ENCODE results near the gene AJM1. TPM values are rescaled to one million over a fixed set of nuclear protein-coding genes. Genes with fewer than 3 reads are reported as not detected.
"Not testable (repeated sequence)": the region's sequence is repeated elsewhere in the genome, so short reads cannot be mapped to it uniquely, and the experiment has no call there.

AJM1 gene
- total and polyA plus RNA-seq, 4 experiments from 2014 or later: 0.05 to 2.8 (median 2.4) TPM; not detected in 1

DNA sequence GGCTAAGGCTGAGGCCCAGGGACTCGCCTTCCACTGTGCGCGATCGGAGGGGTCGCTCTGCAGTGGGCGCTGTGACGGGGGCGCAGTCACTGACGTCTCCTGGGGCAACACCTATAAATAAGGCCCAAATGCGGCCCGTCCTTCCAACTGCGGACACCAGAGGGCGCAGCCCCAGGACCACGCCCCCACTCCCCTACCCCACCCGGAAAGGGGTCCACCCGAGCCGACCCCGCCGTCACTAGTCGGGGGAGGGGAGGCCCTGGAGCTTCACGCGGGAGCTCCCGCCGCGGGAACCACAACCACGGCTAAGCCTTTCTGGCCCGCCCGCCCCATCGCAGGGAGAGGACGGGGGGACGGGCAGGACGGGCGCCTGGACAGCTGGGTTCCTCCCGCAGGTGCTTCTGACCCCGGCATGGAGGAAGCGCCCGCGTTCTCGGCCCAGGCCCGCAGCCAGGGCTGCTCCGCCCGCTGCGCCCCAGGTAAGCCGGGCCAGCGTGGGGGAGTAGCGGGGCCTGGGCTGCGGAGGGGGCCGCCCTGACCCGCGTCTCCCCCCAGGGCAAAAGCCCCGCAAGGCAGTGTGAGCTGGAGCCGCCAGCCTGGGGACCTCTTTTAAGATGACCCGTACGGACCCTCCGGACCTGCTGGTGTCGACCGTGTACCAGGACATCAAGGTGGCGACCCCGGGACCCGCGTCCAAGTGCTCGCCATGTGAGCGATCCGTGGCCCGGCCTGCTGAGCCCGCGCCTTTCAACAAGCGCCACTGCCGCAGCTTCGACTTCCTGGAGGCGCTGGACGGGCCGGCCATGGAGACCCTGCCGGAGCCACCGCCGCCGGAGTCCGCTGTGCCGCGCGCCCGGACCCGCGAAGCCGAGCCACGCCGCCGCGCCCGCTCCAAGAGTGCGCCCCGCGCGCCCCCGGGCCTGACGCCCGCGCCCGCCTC is 1.8 kb downstream of the AJM1 start:
- not testable (repeated sequence) for H3K36me3 ChIP-seq (ENCODE audit: insufficient read depth, low read length); H3K27me3 ChIP-seq (ENCODE audit: insufficient read depth, low read length); H3K9me3 Mint-ChIP-seq; H3K4me3 ChIP-seq (ENCODE audit: low read length in 2 of 2); H3K9me3 ChIP-seq (ENCODE audit: control insufficient read depth in 1 of 2, low read length in 2 of 2); H3K27ac ChIP-seq (ENCODE audit: low read depth, low read length)
- ChIA-PET CTCF (ENCODE audit: partially characterized antibody) (interaction anchor here (0.6 to 4.9 kb wide), 17 partner anchors 9 to 203 kb away, joined by 3 to 36 read pairs (median 5); partner anchors contain the start of genes CLIC3, FUT7 and TRAF2), POLR2A (ENCODE audit: partially characterized antibody) (interaction anchor here (0.9 to 1.8 kb wide), 6 partner anchors 39 to 148 kb away, joined by 3 to 6 read pairs (median 4); partner anchors contain the start of genes C8G, FBXW5, PAXX and TRAF2)
- peaks cover 0 to 15% of the 10 kb centered on the region in 2 donors for H3K36me3 Mint-ChIP-seq
- peaks cover 12 to 36% (median 17%) of the 10 kb centered on the region in 4 donors for H3K4me1 Mint-ChIP-seq
- peaks cover 6 to 12% of the 10 kb centered on the region in 2 donors for H3K27me3 Mint-ChIP-seq
- peak; percentile 52 to 66 (median 55) for DNase-seq
- intact Hi-C loops (cut with micrococcal nuclease): loop anchor here (5.0 kb wide), 1 partner anchor 37 kb away; the partner anchor contains the start of gene RABL6
- peaks cover 30% of the 10 kb centered on the region for H3K4me1 ChIP-seq (ENCODE audit: insufficient read depth, low read length)
- peak overlapping the region; percentile 54 to 78 (median 74) for H3K4me3 Mint-ChIP-seq
- peak overlapping the region in 5 of 7 donors; percentile 10 to 73 (median 42) for H3K27ac Mint-ChIP-seq

DNA sequence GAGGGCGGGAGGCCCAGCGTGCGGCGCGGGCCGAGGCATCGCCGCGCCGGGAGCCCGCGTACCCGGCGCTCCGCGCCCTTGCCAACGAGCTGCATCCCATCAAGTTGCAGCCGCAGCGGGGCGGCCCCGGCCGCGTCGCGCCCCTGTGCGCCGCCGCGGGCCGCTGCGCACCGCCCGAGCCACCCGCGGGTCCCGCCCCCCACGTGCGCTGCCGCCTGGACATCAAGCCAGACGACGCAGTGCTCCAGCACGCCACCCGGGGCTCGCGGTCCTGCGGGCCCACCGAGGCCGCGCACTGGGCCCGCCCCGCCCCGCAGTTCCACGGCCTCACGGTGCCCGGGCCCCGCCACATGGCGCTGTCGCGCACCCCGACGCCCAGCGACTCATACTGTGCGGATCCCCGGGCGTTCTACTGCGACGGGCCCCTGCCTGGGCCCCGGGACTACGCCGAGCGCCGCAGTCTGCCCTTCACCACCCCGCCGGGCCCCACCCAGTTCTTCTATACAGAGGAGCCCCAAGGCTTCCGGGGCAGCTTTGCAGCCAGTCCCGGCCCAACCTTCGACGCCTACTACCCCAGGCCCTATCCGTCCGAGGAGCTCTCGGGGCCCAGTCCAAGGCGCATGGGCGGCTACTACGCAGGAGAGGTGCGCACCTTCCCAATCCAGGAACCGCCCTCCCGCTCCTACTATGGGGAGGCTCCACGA is 2.6 kb downstream of the AJM1 start:
- Histone ChIP-seq H3K9me3 (ENCODE audit: control insufficient read depth in 1 of 2, low read length in 2 of 2) (no peaks in the 10 kb centered on the region), H3K27me3 (ENCODE audit: insufficient read depth, low read length) (no peaks in the 10 kb centered on the region), H3K4me1 (ENCODE audit: insufficient read depth, low read length) (peaks cover 33% of the 10 kb centered on the region), H3K36me3 (ENCODE audit: insufficient read depth, low read length) (no peaks in the 10 kb centered on the region), H3K27ac (ENCODE audit: low read depth, low read length) (no peak overlapping the region), H3K4me3 (ENCODE audit: low read length in 2 of 2) (no peak overlapping the region)
- H3K9me3 Mint-ChIP-seq: peaks cover 0 to 2% (median 0%) of the 10 kb centered on the region in 8 donors
- peaks cover 12 to 43% (median 19%) of the 10 kb centered on the region in 4 donors for H3K4me1 Mint-ChIP-seq
- intact Hi-C loops (cut with micrococcal nuclease): loop anchor here (5.0 kb wide), 2 partner anchors 38 to 242 kb away; partner anchors contain the start of genes MAN1B1 and RABL6
- H3K36me3 Mint-ChIP-seq: peaks cover 0 to 17% of the 10 kb centered on the region in 2 donors
- H3K27me3 Mint-ChIP-seq: peaks cover 6 to 13% of the 10 kb centered on the region in 2 donors
- ChIA-PET CTCF (ENCODE audit: partially characterized antibody) (interaction anchor here (0.8 to 4.9 kb wide), 6 partner anchors 10 to 190 kb away, joined by 3 to 36 read pairs (median 4); no protein-coding TSS in a partner anchor), POLR2A (ENCODE audit: partially characterized antibody) (interaction anchor here (0.9 to 1.8 kb wide), 6 partner anchors 38 to 148 kb away, joined by 3 to 6 read pairs (median 4); partner anchors contain the start of genes C8G, FBXW5, PAXX and TRAF2)
- DNase-seq: peak in 2 of 5 donors; percentile 26 to 27
- peak overlapping the region in 2 of 7 donors; percentile 63 to 70 for H3K27ac Mint-ChIP-seq
- H3K4me3 Mint-ChIP-seq: peak overlapping the region in 6 of 8 donors; percentile 7 to 57 (median 37)

DNA sequence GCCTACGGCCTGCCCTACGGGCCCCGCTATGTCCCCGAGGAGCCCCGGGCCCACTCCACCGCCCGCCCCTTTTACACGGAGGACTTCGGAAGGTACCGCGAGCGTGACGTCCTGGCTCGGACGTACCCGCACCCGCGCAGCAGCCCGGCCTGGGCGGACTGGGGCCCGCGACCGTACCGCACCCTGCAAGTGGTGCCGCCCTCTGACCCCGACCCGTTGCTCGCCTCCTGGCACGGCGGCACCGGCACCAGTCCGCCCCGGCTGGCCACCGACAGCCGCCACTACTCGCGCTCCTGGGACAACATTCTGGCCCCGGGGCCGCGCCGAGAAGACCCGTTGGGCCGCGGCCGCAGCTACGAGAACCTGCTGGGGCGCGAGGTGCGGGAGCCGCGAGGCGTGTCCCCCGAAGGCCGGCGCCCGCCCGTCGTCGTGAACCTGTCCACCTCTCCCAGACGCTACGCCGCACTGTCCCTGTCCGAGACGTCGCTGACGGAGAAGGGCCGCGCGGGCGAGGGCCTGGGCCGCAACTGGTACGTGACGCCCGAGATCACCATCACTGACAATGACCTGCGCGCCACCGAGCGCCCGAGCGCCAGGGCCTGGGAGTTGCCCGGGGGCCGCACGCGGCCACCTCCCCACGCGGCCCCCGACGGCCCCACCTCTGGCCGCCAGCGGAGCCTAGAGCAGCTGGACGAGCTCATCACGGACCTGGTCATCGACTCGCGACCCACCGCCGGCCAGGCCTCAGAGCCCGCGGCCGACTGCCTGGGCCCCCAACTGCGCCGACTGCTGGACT is 3.4 kb downstream of the AJM1 start:
- intact Hi-C loops (cut with micrococcal nuclease): loop anchor here (5.0 kb wide), 1 partner anchor 242 kb away; the partner anchor contains the start of gene MAN1B1
- Mint-ChIP-seq H3K4me3 (peak overlapping the region in 6 of 8 donors; percentile 7 to 57 (median 37)), H3K36me3 (peaks cover 0 to 14% of the 10 kb centered on the region in 2 donors), H3K4me1 (peaks cover 12 to 41% (median 22%) of the 10 kb centered on the region in 4 donors), H3K27ac (peak overlapping the region in 2 of 7 donors; percentile 63 to 70), H3K9me3 (peaks cover 0 to 2% (median 0%) of the 10 kb centered on the region in 8 donors), H3K27me3 (peaks cover 6 to 13% of the 10 kb centered on the region in 2 donors)
- ChIA-PET CTCF (ENCODE audit: partially characterized antibody) (interaction anchor here (1.0 to 4.9 kb wide), 3 partner anchors 39 to 189 kb away, joined by 3 to 36 read pairs (median 29); no protein-coding TSS in a partner anchor), POLR2A (ENCODE audit: partially characterized antibody) (interaction anchor here (1.1 kb wide), 2 partner anchors 40 to 147 kb away, joined by 3 to 5 read pairs; partner anchors contain the start of gene TRAF2)
- Histone ChIP-seq H3K36me3 (ENCODE audit: insufficient read depth, low read length) (no peaks in the 10 kb centered on the region), H3K4me1 (ENCODE audit: insufficient read depth, low read length) (peaks cover 38% of the 10 kb centered on the region), H3K9me3 (ENCODE audit: control insufficient read depth in 1 of 2, low read length in 2 of 2) (no peaks in the 10 kb centered on the region), H3K27me3 (ENCODE audit: insufficient read depth, low read length) (no peaks in the 10 kb centered on the region), H3K4me3 (ENCODE audit: low read length in 2 of 2) (no peak overlapping the region), H3K27ac (ENCODE audit: low read depth, low read length) (no peak overlapping the region)
- DNase-seq: no peak

DNA sequence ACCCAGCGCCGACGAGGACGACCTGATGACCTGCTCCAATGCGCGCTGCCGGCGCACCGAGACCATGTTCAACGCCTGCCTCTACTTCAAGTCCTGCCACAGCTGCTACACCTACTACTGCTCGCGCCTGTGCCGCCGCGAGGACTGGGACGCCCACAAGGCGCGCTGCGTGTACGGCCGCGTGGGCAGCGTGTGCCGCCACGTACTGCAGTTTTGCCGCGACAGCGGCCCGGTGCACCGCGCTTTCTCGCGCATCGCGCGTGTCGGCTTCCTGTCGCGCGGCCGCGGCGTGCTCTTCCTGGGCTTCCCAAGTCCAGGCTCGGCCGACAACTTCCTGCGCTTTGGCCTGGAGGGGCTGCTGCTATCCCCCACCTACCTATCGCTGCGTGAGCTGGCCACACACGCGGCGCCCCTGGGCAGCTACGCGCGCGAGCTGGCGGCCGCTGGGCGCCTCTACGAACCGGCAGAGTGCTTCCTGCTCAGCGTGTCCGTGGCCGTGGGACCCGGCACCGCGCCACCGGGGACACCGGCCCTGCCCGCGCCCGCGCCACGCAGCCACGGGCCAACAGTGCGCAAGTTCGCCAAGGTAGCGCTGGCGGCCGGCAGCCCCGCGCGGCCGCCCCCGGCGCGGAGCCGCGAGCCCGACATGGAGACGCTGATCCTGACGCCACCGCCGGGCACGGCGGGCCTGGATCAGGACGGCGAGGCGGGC is 4.3 kb downstream of the AJM1 start:
- Histone ChIP-seq H3K27me3 (ENCODE audit: insufficient read depth, low read length) (no peaks in the 10 kb centered on the region), H3K36me3 (ENCODE audit: insufficient read depth, low read length) (no peaks in the 10 kb centered on the region), H3K27ac (ENCODE audit: low read depth, low read length) (no peak overlapping the region), H3K9me3 (ENCODE audit: control insufficient read depth in 1 of 2, low read length in 2 of 2) (no peaks in the 10 kb centered on the region), H3K4me3 (ENCODE audit: low read length in 2 of 2) (peak overlapping the region in 1 of 2 donors; percentile 19), H3K4me1 (ENCODE audit: insufficient read depth, low read length) (peaks cover 38% of the 10 kb centered on the region)
- peak in 1 of 5 donors; percentile 18 for DNase-seq
- Mint-ChIP-seq H3K9me3 (peaks cover 0 to 2% (median 0%) of the 10 kb centered on the region in 8 donors), H3K36me3 (peaks cover 0 to 14% of the 10 kb centered on the region in 2 donors), H3K27me3 (peaks cover 6 to 13% of the 10 kb centered on the region in 2 donors), H3K27ac (peak overlapping the region in 3 of 7 donors; percentile 53 to 96 (median 67)), H3K4me1 (peaks cover 12 to 41% (median 21%) of the 10 kb centered on the region in 4 donors), H3K4me3 (peak overlapping the region in 5 of 8 donors; percentile 43 to 63 (median 54))
- ChIA-PET POLR2A (ENCODE audit: partially characterized antibody) (interaction anchor here (0.7 to 2.0 kb wide), 9 partner anchors 14 to 183 kb away, joined by 3 to 10 read pairs (median 3); partner anchors contain the start of genes EDF1, RABL6 and TRAF2), CTCF (ENCODE audit: partially characterized antibody) (interaction anchor here (1.0 to 2.1 kb wide), 2 partner anchors 38 to 189 kb away, joined by 3 to 5 read pairs; no protein-coding TSS in a partner anchor)
- intact Hi-C loops (cut with micrococcal nuclease): loop anchor here (5.0 kb wide), 1 partner anchor 241 kb away; the partner anchor contains the start of gene MAN1B1

DNA sequence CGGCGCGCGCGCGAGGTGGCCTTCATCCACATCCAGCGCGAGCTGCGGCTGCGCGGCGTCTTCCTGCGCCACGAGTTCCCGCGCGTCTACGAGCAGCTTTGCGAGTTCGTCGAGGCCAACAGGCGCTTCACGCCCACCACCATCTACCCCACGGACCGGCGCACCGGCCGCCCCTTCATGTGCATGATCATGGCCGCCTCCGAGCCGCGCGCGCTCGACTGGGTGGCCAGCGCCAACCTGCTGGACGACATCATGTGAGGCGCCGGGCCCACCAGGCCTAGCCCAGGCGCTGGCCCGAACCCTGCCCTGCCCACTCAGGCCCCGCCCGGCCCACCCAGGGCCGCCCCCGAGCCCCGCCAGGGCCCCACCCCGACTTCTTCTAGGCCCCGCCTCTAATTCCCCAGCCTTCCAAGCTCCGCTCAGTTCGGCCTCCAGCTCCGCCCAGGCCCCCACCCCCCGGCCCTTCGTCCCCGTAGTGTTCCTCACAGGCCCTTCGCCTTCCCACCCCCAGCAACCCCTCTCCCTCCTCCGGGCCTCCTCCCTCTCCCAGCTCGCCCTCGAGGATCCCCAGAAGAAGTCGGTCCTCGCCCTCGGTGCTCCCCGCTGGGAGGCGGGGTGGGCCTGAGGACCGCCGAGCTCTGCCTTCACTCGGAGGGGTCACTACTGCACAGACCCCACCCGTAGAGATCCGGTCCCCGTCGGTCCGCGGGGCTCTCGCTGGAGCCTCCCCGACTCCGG is 5.0 kb downstream of the AJM1 start:
- Mint-ChIP-seq H3K36me3 (peaks cover 0 to 13% of the 10 kb centered on the region in 2 donors), H3K27ac (peak overlapping the region in 6 of 7 donors; percentile 29 to 96 (median 80)), H3K4me3 (peak overlapping the region; percentile 76 to 94 (median 85)), H3K27me3 (peaks cover 6 to 12% of the 10 kb centered on the region in 2 donors), H3K9me3 (peaks cover 0 to 2% (median 0%) of the 10 kb centered on the region in 8 donors), H3K4me1 (peaks cover 10 to 37% (median 17%) of the 10 kb centered on the region in 4 donors)
- POLR2A ChIA-PET (ENCODE audit: partially characterized antibody): interaction anchor here (0.7 to 2.0 kb wide), 9 partner anchors 13 to 182 kb away, joined by 3 to 10 read pairs (median 3); partner anchors contain the start of genes EDF1, RABL6 and TRAF2
- peak overlapping the region in 1 of 2 donors; percentile 85 for H3K4me3 ChIP-seq (ENCODE audit: low read length in 2 of 2)
- H3K27me3 ChIP-seq (ENCODE audit: insufficient read depth, low read length): no peaks in the 10 kb centered on the region
- H3K36me3 ChIP-seq (ENCODE audit: insufficient read depth, low read length): no peaks in the 10 kb centered on the region
- peaks cover 33% of the 10 kb centered on the region for H3K4me1 ChIP-seq (ENCODE audit: insufficient read depth, low read length)
- no peak overlapping the region for H3K27ac ChIP-seq (ENCODE audit: low read depth, low read length)
- peak in 1 of 5 donors; percentile 39 for DNase-seq
- CTCF ChIA-PET (ENCODE audit: partially characterized antibody): interaction anchor here (0.6 to 2.1 kb wide), 3 partner anchors 11 to 188 kb away, joined by 3 to 5 read pairs (median 5); no protein-coding TSS in a partner anchor
- H3K9me3 ChIP-seq (ENCODE audit: control insufficient read depth in 1 of 2, low read length in 2 of 2): no peaks in the 10 kb centered on the region
- intact Hi-C loops (cut with micrococcal nuclease): loop anchor here (5.0 kb wide), 1 partner anchor 240 kb away; the partner anchor contains the start of gene MAN1B1

Data from CD4-positive, alpha-beta memory T cell (primary cell).